Activated CD4-positive, alpha-beta T cell treated with anti-CD3 and anti-CD28 coated beads, Interleukin-2, amount 10 ng/mL, durations not matched to agents 7 days and 5 days (primary cell): ENCODE results near the gene SDF4. TPM values are rescaled to one million over a fixed set of nuclear protein-coding genes. Genes with fewer than 3 reads are reported as not detected.

Experiments used
- CTCF ChIA-PET: fragments of 350-600 bp; sonication (Branson Sonifier 250); formaldehyde crosslinking; loops from one replicate; lab custom pipeline; 2021; ENCODE audit warnings: antibody characterized with exemption; lab: Charles Lee
- POLR2A ChIA-PET: fragments of 350-600 bp; sonication (Branson Sonifier 250); formaldehyde crosslinking; loops from one replicate; lab custom pipeline; 2021; ENCODE audit warnings: antibody characterized with exemption; lab: Charles Lee
- DNase-seq: peaks from one replicate; pipeline ENCODE4 v3.0.0-alpha.2; 2020
- H3K27ac Mint-ChIP-seq: one replicate; pipeline ENCODE4 v1.8.0; 2021; ENCODE audit warnings: mild to moderate bottlenecking, moderate library complexity, mixed read lengths
- H3K27me3 Mint-ChIP-seq: one replicate; pipeline ENCODE4 v1.8.0; 2021; ENCODE audit warnings: mixed read lengths
- H3K36me3 Mint-ChIP-seq: one replicate; pipeline ENCODE4 v1.8.0; 2021; ENCODE audit warnings: low read depth, mixed read lengths
- H3K4me1 Mint-ChIP-seq: one replicate; pipeline ENCODE4 v1.8.0; 2021; ENCODE audit warnings: mixed read lengths
- H3K4me3 Mint-ChIP-seq: one replicate; pipeline ENCODE4 v1.8.0; 2021; ENCODE audit warnings: mild to moderate bottlenecking, moderate library complexity, mixed read lengths
- H3K9me3 Mint-ChIP-seq: one replicate; pipeline ENCODE4 v1.8.0; 2021; ENCODE audit warnings: mixed read lengths
- microRNA-seq: library from miRNA; unstranded; fragments of <30 nt; microRNA quantifications from one replicate; pipeline ENCODE4 v1.2.0, GENCODE V29; 2021; ENCODE audit warnings: borderline microRNAs expressed, borderline replicate concordance
- total RNA-seq, 2 experiments: library from RNA; stranded (reverse); gene quantifications; one replicate each; pipeline ENCODE4 v1.2.3, GENCODE V29; 2021

SDF4 gene
- total RNA-seq, 2 experiments from 2014 or later = 81.7 to 91.4 TPM

GRCh38 chr1:1168451-1169411, 63.1 kb downstream of the SDF4 start:
- ChIA-PET POLR2A (no interaction called here), CTCF (interaction anchor here (1.0 kb wide), 1 partner anchor 46 kb away, joined by 3 read pairs; no protein-coding TSS in a partner anchor)
- no peak for DNase-seq
- H3K9me3 Mint-ChIP-seq = no peaks in the 10 kb centered on the region
- H3K36me3 Mint-ChIP-seq = no peaks in the 10 kb centered on the region
- peaks cover 5% of the 10 kb centered on the region for H3K27me3 Mint-ChIP-seq
- H3K4me3 Mint-ChIP-seq = no peak overlapping the region
- H3K4me1 Mint-ChIP-seq = peaks cover 17% of the 10 kb centered on the region
- no peak overlapping the region for H3K27ac Mint-ChIP-seq

DNA sequence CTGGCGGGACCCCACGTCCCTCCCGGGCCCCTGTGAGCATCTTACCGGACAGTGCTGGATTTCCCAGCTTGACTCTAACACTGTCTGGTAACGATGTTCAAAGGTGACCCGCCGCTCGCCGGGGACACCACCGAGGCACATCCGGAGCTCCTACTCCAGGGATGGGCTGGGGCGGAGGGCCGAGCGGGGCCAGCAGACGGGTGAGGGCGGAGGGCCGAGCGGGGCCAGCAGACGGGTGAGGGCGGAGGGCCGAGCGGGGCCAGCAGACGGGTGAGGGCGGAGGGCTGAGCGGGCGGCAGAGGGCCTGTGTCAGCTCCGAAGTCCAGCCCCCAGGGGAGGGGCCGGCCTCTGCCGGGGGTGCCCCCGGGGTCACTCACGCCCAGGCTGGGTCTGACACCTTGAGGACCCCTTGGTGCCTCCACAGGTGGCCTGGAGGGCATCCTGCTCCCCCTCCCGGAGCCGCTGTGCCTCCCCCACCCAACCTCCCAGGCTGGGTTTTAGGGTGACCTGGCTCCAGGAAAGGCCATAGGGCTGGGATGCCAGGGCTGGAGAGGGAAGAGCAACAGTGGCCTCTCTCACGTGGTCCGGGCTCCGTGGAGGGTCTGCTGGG, 63.9 kb downstream of the SDF4 start:
- no peak overlapping the region for H3K27ac Mint-ChIP-seq
- CTCF ChIA-PET = interaction anchor here (1.0 kb wide), 1 partner anchor 45 kb away, joined by 3 read pairs; no protein-coding TSS in a partner anchor
- H3K36me3 Mint-ChIP-seq = no peaks in the 10 kb centered on the region
- no peak overlapping the region for H3K4me3 Mint-ChIP-seq
- DNase-seq = no peak
- peaks cover 5% of the 10 kb centered on the region for H3K27me3 Mint-ChIP-seq
- peaks cover 12% of the 10 kb centered on the region for H3K4me1 Mint-ChIP-seq
- no peaks in the 10 kb centered on the region for H3K9me3 Mint-ChIP-seq
- POLR2A ChIA-PET = no interaction called here

DNA sequence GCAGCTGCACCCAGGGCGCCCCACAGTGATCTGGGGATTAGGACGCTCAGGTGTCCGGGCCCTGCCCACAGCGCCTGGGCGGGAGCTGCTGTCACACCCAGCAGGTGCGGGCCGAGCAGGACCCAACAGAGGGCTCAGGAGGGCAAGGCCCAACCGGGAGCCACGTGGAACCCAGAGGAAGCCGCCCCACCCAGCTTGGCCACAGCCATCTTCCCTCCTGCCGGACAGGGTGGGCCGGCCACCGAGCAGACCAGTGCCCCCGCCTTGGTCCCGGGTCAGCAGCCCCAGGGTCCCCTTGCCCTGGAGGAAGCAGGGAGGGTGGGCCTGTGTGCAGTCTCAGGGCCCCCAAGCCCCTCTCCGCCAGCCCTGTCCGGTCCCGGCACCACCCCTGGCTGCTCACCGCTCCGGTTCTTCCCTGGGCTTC, 64.4 kb downstream of the SDF4 start:
- H3K4me1 Mint-ChIP-seq = peaks cover 10% of the 10 kb centered on the region

More for the DNA sequence above, 64.4 kb downstream of the SDF4 start:
- Mint-ChIP-seq H3K27me3 (peaks cover 4% of the 10 kb centered on the region), H3K27ac (no peak overlapping the region), H3K36me3 (no peaks in the 10 kb centered on the region), H3K9me3 (no peaks in the 10 kb centered on the region), H3K4me3 (no peak overlapping the region)
- DNase-seq = no peak
- ChIA-PET POLR2A (no interaction called here), CTCF (no interaction called here)

Small RNA genes lying within 50 kb of the gene (microRNA-seq; reads per million reads assigned to microRNA genes)
- gene MIR200A = 4.8 reads per million, percentile 26 among the genes with 10 or more reads in this experiment
- 4.8 reads per million, percentile 26 among the genes with 10 or more reads in this experiment for gene MIR200B
- 2.1 reads per million, percentile 5 among the genes with 10 or more reads in this experiment for gene MIR429

Other genes starting within 250 kb of the SDF4 start
- gene PERM1, start 249.9 kb downstream of the SDF4 start, total RNA-seq = not detected
- under 1 TPM; 0.42 to 0.46 TPM for gene HES4, start 231.9 kb downstream of the SDF4 start, total RNA-seq
- 100 to 1,000 TPM; 237 to 332 TPM for gene ISG15, start 218.5 kb downstream of the SDF4 start, total RNA-seq
- 1 to 10 TPM; 7.4 to 8.3 TPM for gene AGRN, start 211.9 kb downstream of the SDF4 start, total RNA-seq
- not detected for gene RNF223, start 157.7 kb downstream of the SDF4 start, total RNA-seq
- gene C1orf159, start 115.9 kb downstream of the SDF4 start, total RNA-seq = 10 to 100 TPM; 18.0 to 22.0 TPM
- gene TTLL10, start 58.1 kb downstream of the SDF4 start, total RNA-seq = under 1 TPM; 0.15 to 0.27 TPM
- 10 to 100 TPM; 26.0 to 33.9 TPM for gene TNFRSF18, start 25.4 kb downstream of the SDF4 start, total RNA-seq
- 10 to 100 TPM; 44.1 to 52.8 TPM for gene TNFRSF4, start 17.8 kb downstream of the SDF4 start, total RNA-seq
- gene B3GALT6, start 236 bp upstream of the SDF4 start, total RNA-seq = 10 to 100 TPM; 15.8 to 19.2 TPM
- gene C1QTNF12, start 14.7 kb upstream of the SDF4 start, total RNA-seq = 1 to 10 TPM; 1.2 to 1.4 TPM
- 10 to 100 TPM; 63.4 to 63.7 TPM for gene UBE2J2, start 41.9 kb upstream of the SDF4 start, total RNA-seq
- gene SCNN1D, start 48.4 kb upstream of the SDF4 start, total RNA-seq = 1 to 10 TPM; 5.1 to 6.6 TPM
- gene ACAP3, start 75.9 kb upstream of the SDF4 start, total RNA-seq = 10 to 100 TPM; 69.5 to 92.1 TPM
- gene PUSL1, start 76.6 kb upstream of the SDF4 start, total RNA-seq = 10 to 100 TPM; 18.9 to 24.4 TPM
- gene INTS11, start 92.7 kb upstream of the SDF4 start, total RNA-seq = 100 to 1,000 TPM; 123 to 126 TPM
- 10 to 100 TPM; 25.2 to 27.6 TPM for gene CPTP, start 92.8 kb upstream of the SDF4 start, total RNA-seq
- 1 to 10 TPM; 3.1 to 3.7 TPM for gene TAS1R3, start 99.3 kb upstream of the SDF4 start, total RNA-seq
- 10 to 100 TPM; 33.0 to 34.0 TPM for gene DVL1, start 117.4 kb upstream of the SDF4 start, total RNA-seq
- under 1 TPM; 0.15 to 0.30 TPM for gene MXRA8, start 126.6 kb upstream of the SDF4 start, total RNA-seq
- 100 to 1,000 TPM; 101 to 125 TPM for gene AURKAIP1, start 143.2 kb upstream of the SDF4 start, total RNA-seq
- 100 to 1,000 TPM; 122 to 131 TPM for gene CCNL2, start 167.3 kb upstream of the SDF4 start, total RNA-seq
- gene MRPL20, start 175.3 kb upstream of the SDF4 start, total RNA-seq = 100 to 1,000 TPM in 1 of 2 experiments, 10 to 100 TPM in 1; 98.6 to 107 TPM
- gene ANKRD65, start 189.3 kb upstream of the SDF4 start, total RNA-seq = not detected
- under 1 TPM; 0.10 to 0.12 TPM for gene VWA1, start 203.7 kb upstream of the SDF4 start, total RNA-seq
- gene ATAD3C, start 217.7 kb upstream of the SDF4 start, total RNA-seq = under 1 TPM; 0.17 to 0.69 TPM
- 10 to 100 TPM; 26.5 to 34.6 TPM for gene ATAD3B, start 239.8 kb upstream of the SDF4 start, total RNA-seq